Measurements from ENCODE around the gene LCP1. TPM values are rescaled to one million over a fixed set of nuclear protein-coding genes. Genes with fewer than 3 reads are reported as not detected.

The LCP1 gene
- total and polyA plus RNA-seq, 2 of the 13 experiments (the other 11 are each of a cell fraction or from before 2014, with no cell fraction given) = 1.6 TPM

- Histone ChIP-seq H3K36me3 (replicated peaks in 1 of 2; ENCODE audit: control insufficient read depth in 1 of 2, insufficient read depth in 2 of 2, low read length in 2 of 2) (no peaks in the 10 kb centered on the region), H4K20me1 (ENCODE audit: insufficient read depth, low read length) (no peaks in the 10 kb centered on the region), H3K79me2 (ENCODE audit: insufficient read depth, low read length) (no peaks in the 10 kb centered on the region), H2AFZ (ENCODE audit: low read length) (peak overlapping the region; percentile 56), H3K9ac (ENCODE audit: insufficient read depth, low read depth, low read length) (no peak overlapping the region), H3K9me3 (ENCODE audit: low read length) (no peaks in the 10 kb centered on the region), H3K4me3 (replicated peaks in 1 of 3; ENCODE audit: insufficient read depth in 1 of 3, low read depth in 2 of 3, low read length in 3 of 3) (peak overlapping the region in 2 of 3 experiments; percentile 38 to 68; a peak in 3 of 6 replicates), H3K27me3 (ENCODE audit: control insufficient read depth in 1 of 2, insufficient read depth in 2 of 2, low read length in 2 of 2) (peaks cover 6 to 31% of the 10 kb centered on the region in 2 experiments), H3K4me2 (ENCODE audit: low read depth, low read length) (peak overlapping the region; percentile 82), H3K4me1 (ENCODE audit: insufficient read depth, low read length) (peaks cover 15% of the 10 kb centered on the region), H3K27ac (ENCODE audit: extremely low read length, insufficient read depth, low read length) (no peak overlapping the region)
- peak; percentile 49 for ATAC-seq
- intact Hi-C loops (cut with micrococcal nuclease; ENCODE audit: unreplicated experiment) (no loop called here), in situ Hi-C loops (cut with HindIII; ENCODE audit: extremely low pct_ligation_motif_present, low pct_unique_long_range_greater_than_20kb) (no loop called here)
- CTCF ChIA-PET (ENCODE audit: low intra/inter-chr PET ratio, low total read pairs) = no interaction called here
- 6% methylated on average over 9 of the region's 9 CpGs for WGBS (ENCODE audit: low lambda C conversion rate)
- no TSS peak for BruUV-seq (replicated peaks)
- TF ChIP-seq CBX2 (IDR thresholded peaks at IDR 0.05; ENCODE audit: low read depth, low read length) = 0 out of 2 replicates have a peak, but pooled peaks have one; percentile 44
- TF ChIP-seq CBX2 (CRISPR knock-in tag; IDR thresholded peaks at IDR 0.05; ENCODE audit: low read depth) = no peak
- TF ChIP-seq EZH2 (conservative IDR thresholded peaks at IDR 0.05; ENCODE audit: low read depth, low read length) = peak; percentile 66; the same call in 1 of the 2 replicates
- 0 out of 2 replicates have a peak, but pooled peaks have one; percentile 13 for TF ChIP-seq CREM (IDR thresholded peaks at IDR 0.05)
- TF ChIP-seq CREM (CRISPR knock-in tag; IDR thresholded peaks at IDR 0.05) = no peak
- TF ChIP-seq CREB1 (IDR thresholded peaks at IDR 0.05) = peak; percentile 78
- TF ChIP-seq CREB1 (CRISPR knock-in tag; IDR thresholded peaks at IDR 0.05) = no peak
- no peak for TF ChIP-seq HMGXB3 (CRISPR knock-in tag; IDR thresholded peaks at IDR 0.05; ENCODE audit: borderline replicate concordance)
- POLR2A ChIA-PET = no interaction called here
- FAIRE-seq = no peak
- DNase-seq (ENCODE audit: low spot score) = no peak
Measured at GRCh38 chr13:46211116-46211482, 29.1 kb upstream of the LCP1 start.
